Measurements from ENCODE around the gene INPP4A.

The INPP4A gene

DNA sequence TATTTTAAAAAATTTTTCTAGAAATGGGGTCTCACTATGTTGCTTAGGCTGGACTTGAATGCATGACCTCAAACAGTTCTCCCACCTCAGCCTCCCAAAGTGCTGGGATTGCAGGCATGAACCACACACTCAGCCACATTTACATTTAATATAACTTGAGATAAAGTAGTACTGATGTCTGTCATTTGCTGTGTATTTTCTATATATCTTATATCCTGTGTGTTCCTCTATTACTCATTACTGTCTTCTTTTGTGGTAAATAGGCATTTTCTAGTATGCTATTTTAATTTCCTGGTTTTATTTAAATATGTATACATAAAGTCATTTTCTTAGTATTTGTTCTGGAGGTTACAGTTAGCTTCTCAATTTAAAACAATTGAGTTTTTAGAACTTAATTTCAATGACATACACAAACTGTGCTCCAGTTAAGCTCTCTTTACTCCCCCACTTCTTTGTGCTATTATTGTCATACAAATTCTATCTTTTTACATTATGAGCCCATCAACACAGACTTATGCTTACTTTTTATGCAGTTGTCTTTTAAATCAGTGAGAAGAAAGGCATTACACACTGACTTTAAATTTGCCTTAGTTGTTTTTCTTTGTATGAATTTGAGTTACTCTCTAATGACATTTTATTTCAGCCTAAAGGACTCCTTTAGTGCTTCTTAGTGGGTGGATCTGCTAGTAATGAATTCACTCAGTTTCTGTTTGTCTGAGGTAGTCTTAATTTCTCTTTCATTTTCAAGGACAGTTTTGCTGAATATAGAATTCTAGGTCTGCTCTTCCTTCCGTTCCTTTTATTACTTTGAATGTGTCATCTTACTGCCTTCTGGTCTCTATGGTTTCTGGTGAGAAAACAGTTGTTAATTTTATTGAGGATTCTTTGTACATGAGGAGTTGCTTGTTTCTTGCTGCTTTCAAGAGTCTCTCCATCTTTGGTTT lies 6.2 kb upstream of the INPP4A start:
- no peak for DNase-seq (ENCODE audit: low read depth)

DNA sequence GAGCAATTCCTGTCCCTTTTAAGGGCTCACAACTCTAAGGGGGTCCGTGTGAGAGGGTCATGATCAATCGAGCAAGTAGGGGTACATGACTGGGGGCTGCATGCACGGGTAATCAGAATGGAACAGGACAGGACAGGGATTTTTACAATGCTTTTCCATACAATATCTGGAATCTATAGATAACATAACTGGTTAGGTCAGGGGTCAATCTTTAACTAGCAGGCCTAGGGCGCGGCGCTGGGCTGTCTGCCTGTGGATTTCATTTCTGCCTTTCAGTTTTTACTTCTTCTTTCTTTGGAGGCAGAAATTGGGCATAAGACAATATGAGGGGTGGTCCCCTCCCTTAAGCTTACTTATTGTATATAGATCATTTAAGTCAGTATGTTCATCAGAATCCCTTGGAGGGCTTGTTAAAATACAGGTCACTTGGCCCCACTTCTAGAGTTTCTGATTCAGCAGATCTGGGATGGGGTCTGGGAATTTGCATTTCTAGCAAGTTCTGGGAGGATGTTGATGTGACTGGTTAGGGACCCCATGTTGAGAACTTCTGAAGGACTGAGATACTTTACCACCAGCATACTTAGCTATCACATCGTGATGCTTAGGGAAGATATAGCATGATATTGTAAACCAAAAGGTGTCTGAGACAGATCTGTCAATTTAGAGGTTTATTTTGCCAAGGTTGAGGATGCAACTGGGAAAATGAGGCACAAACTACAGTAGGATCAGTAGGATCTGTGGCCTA lies 2.8 kb upstream of the INPP4A start:
- no peak for DNase-seq (ENCODE audit: low read depth)

- DNase-seq (ENCODE audit: low read depth) = no peak
Observed at GRCh38 chr2:98442488-98442887, 2.2 kb upstream of the INPP4A start.

GRCh38 chr2:98445177-98445682 lies 572 bp downstream of the INPP4A start:
- no peak for DNase-seq (ENCODE audit: low read depth)

DNA sequence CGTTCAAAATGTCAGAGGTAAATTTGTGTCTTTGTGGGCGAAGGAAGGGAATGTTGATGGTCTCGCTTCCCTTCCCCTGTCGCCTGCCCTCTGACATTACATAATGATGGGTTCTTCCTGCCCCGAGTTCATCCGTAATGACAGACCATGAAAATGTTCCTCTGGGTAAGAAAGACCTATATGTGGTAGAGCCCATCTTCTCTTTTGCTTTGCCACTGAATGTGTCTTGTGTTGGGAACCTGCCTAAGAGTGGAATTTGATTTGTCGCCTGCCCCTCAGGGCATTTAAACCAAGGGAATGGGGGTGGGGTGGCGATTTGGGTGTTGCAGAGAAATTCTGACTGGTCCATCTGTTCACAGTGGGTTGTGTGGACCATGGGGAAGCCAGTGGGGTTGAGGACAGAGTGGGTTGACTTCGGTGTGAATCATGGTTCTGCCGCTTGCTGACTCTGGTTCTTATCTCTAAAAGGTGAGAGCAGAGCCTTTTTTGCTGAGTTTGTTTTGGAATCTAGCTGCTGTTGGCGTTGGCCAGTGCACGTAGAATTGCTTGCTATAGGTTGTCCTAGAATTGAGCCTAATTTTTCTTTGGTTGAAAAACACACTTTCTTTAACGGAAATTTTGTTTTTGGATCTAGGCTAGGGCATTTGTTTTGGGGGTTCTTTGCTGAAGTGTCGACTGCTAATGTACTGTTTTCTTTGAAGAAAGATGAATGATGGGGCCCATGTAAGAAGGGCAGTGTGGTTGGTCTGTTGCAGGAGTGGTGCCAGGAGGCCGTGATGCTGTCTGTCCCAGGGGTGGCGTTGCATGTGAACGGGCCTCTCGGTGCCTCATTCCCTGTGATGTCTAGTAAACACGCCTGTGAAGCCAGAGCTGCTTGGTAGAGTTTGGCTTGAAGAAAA lies 1.3 kb downstream of the INPP4A start:
- DNase-seq (ENCODE audit: low read depth) = no peak

- DNase-seq (ENCODE audit: low read depth) = no peak
Observed at GRCh38 chr2:98446850-98447249, 2.2 kb downstream of the INPP4A start.

DNA sequence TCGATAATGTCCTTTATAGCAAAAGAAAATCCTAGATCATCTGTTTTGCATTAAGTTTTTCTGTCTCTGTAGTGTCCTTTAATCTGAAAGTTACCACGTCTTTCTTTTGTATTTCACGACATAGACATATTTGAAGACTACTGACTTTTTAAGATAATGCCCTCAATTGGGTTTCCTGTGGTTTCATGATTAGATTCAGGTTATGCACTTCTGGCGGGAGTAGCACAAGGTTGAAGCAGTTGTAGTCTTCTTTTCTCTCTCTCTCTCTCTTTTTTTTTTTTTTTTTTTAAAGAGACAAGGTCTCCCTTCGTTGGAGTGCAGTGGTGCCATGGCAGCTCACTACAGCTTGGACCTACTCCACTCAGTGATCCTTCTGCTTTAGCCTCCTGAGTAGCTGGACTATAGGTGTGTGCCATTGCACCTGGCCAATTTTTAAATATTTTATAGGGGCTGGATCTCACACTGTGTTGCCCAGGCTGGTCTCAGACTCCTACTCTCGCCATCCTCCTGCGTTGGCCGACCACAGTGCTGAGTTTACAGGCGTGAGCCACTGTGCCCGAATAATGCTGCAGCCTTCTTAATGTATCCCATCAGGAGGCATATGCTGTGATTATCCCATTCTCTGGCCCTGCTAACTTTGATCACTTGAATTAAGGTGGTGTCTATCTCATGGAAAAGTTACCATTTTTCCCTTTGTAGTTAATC lies 3.9 kb downstream of the INPP4A start:
- no peak for DNase-seq (ENCODE audit: low read depth)

GRCh38 chr2:98452396-98453027 lies 7.9 kb downstream of the INPP4A start:
- no peak for DNase-seq (ENCODE audit: low read depth)

DNA sequence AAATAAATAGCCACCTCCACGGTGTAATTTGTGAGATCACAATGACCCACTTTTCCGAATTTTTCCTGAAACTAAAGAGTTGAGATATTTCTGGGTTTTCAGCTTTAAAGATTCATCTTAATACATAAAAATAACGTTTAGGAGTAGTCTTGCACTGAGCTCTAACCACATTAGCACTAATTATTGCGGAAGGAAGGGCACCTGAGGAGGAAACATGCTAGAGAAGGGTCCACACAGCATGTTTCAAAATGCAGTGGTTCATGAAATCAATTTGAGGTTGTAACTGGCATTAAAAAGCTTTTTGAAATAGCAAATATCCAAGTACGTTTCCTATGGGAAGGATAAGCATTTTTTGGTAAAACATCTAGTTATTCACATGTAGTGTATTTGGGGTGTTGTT lies 8.4 kb downstream of the INPP4A start:
- no peak for DNase-seq (ENCODE audit: low read depth)

- no peak for DNase-seq (ENCODE audit: low read depth)
Observed at GRCh38 chr2:98453531-98453930, 8.9 kb downstream of the INPP4A start.

- no peak for DNase-seq (ENCODE audit: low read depth)
Observed at GRCh38 chr2:98454073-98454472, 9.4 kb downstream of the INPP4A start.

GRCh38 chr2:98454500-98455235 lies 10.0 kb downstream of the INPP4A start:
- DNase-seq (ENCODE audit: low read depth) = no peak

DNA sequence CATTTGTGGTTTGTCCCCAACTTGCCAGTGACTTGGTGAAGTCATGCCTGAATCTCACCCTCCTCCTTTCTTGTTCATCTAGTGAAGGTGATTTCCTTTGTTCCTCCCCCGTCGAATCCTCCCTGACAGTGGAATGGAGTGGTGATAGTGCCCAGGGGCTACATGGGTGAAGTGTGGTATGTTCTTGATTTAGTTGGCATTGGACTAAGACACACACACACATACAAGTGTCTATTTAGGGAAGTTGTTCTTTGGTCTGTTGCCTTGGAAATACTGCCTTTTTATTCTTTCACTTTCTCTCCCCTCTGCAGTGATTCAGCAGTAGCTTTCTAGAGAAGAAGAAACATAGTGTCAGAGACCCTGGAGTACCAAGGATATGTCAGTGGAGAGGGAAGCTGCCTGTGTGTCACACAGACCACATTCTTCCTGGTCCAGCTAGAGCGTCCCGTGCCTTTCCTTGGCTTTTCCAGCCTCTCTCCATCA lies 10.9 kb downstream of the INPP4A start:
- DNase-seq (ENCODE audit: low read depth) = no peak

- no peak for DNase-seq (ENCODE audit: low read depth)
Observed at GRCh38 chr2:98457045-98457696, 12.5 kb downstream of the INPP4A start.

- DNase-seq (ENCODE audit: low read depth) = no peak
Observed at GRCh38 chr2:98458207-98458606, 13.5 kb downstream of the INPP4A start.

- DNase-seq (ENCODE audit: low read depth) = no peak
Observed at GRCh38 chr2:98458667-98459380, 14.2 kb downstream of the INPP4A start.

DNA sequence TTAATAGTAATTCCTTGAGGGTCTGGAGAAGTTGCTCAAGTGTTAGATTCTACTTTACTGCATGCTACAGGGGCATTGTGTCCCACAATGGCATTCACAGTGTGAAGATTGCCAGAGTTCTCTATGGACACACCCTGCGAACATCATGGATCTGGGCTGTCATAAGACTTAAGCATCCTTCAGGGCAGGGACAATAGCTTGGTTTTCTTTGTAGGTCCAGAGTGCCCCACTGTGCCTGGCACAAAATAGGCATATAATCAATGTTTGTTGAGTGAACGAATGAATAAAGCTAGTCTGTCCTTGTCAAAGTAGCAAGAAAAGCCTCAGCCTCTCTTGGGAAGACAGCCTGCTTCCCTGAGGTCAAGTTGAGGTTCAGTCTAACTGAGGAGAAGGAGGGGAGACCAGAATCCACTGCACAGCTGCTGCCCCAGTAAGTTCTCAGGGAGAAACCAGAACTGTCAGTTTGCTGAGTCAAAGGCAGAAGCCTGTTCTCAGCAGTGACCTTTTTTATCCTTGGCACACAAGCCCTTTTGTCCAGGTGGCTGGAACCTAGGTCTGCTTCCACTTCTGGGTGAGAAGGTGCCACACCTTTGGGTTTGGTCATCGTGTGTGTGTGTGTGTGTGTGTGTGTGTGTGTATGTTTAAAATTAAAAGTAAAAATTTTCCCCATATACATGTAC lies 15.0 kb downstream of the INPP4A start:
- no peak for DNase-seq (ENCODE audit: low read depth)
